HG03521 (cell line): ENCODE data around the gene MEGF10.

ENCODE experiments used
- ATAC-seq: cut with Tn5 transposase; IDR thresholded peaks from one replicate; pipeline ENCODE4 v1.9.1; 2021; ENCODE audit warnings: mild to moderate bottlenecking, moderate library complexity; ENCODE audit not compliant: unreplicated experiment

MEGF10 gene

GRCh38 chr5:127431977-127432585, 141.5 kb downstream of the MEGF10 start:
- ATAC-seq, result no peak

GRCh38 chr5:127433526-127433925, 142.9 kb downstream of the MEGF10 start:
- no peak for ATAC-seq

- no peak for ATAC-seq
Measured at GRCh38 chr5:127434588-127434987, 144.0 kb downstream of the MEGF10 start.

- ATAC-seq, result no peak
Measured at GRCh38 chr5:127435821-127436220, 145.2 kb downstream of the MEGF10 start.

GRCh38 chr5:127439644-127440043, 149.0 kb downstream of the MEGF10 start:
- ATAC-seq, result no peak

- ATAC-seq, result no peak
Measured at GRCh38 chr5:127440831-127441230, 150.2 kb downstream of the MEGF10 start.

- ATAC-seq, result no peak
Measured at GRCh38 chr5:127441799-127442484, 151.3 kb downstream of the MEGF10 start.

GRCh38 chr5:127444171-127444570, 153.6 kb downstream of the MEGF10 start:
- ATAC-seq, result no peak

GRCh38 chr5:127445328-127445727, 154.7 kb downstream of the MEGF10 start:
- ATAC-seq, result no peak

- no peak for ATAC-seq
Measured at GRCh38 chr5:127446626-127447025, 156.0 kb downstream of the MEGF10 start.

- ATAC-seq, result no peak
Measured at GRCh38 chr5:127447827-127448226, 157.2 kb downstream of the MEGF10 start.

GRCh38 chr5:127450046-127450445, 159.4 kb downstream of the MEGF10 start:
- ATAC-seq, result no peak

GRCh38 chr5:127451096-127451495, 160.5 kb downstream of the MEGF10 start:
- no peak for ATAC-seq

- no peak for ATAC-seq
Measured at GRCh38 chr5:127452626-127453025, 162.0 kb downstream of the MEGF10 start.

GRCh38 chr5:127471211-127471610, 180.6 kb downstream of the MEGF10 start:
- ATAC-seq, result no peak

GRCh38 chr5:127472700-127473099, 182.1 kb downstream of the MEGF10 start:
- ATAC-seq, result no peak

GRCh38 chr5:127486471-127486870, 195.9 kb downstream of the MEGF10 start:
- no peak for ATAC-seq

- ATAC-seq, result peak; percentile 60
Measured at GRCh38 chr5:127492854-127493738, 202.5 kb downstream of the MEGF10 start.

GRCh38 chr5:127498548-127498947, 208.0 kb downstream of the MEGF10 start:
- ATAC-seq, result no peak

GRCh38 chr5:127505905-127506304, 215.3 kb downstream of the MEGF10 start:
- no peak for ATAC-seq

GRCh38 chr5:127506616-127507015, 216.0 kb downstream of the MEGF10 start:
- no peak for ATAC-seq
